HEK293T (cell line): Measurements from ENCODE around the gene UGT8.

Experiments
- FOXM1 ChIP-seq: fragments of 450-650 bp; IDR thresholded peaks from 2 replicates; pipeline ENCODE4 v1.6.1; 2017; ENCODE audit warnings: mild to moderate bottlenecking, borderline replicate concordance
- HDGF ChIP-seq: fragments of 450-650 bp; IDR thresholded peaks from 2 replicates; pipeline ENCODE4 v1.6.1; 2017; ENCODE audit warnings: antibody characterized with exemption, borderline replicate concordance
- SP1 ChIP-seq: fragments of 450-650 bp; IDR thresholded peaks from 2 replicates; pipeline ENCODE4 v1.6.1; 2017
- SUZ12 ChIP-seq: fragments of 450-650 bp; IDR thresholded peaks from 2 replicates; pipeline ENCODE4 v1.6.1; 2016; ENCODE audit warnings: mild to moderate bottlenecking
- TARDBP ChIP-seq: fragments of 450-650 bp; IDR thresholded peaks from 2 replicates; pipeline ENCODE4 v1.6.1; 2016

DNA sequence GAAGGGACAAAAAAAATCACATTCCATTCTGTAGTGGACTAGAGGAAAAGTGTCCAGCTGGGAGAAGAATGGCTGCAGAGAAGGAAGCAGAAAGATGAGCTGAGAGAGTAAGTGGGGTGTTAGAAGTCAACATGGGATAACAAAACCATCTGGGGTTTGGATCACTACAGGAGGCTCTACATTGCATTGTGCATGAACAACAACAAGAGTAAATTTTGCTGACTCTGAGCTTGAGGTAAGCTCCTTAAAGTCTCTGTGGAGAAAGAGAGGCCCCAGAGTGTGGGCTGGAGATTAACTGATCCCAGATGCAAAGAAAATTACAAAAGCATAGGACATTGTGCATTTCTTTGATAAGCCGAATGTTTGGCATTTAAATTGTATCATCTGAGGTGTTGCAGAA lies 128.9 kb downstream of the UGT8 start:
- TF ChIP-seq HDGF = no peak
- no peak for TF ChIP-seq SP1
- no peak for TF ChIP-seq FOXM1
- TF ChIP-seq SUZ12 = no peak
- no peak for TF ChIP-seq TARDBP
